ENCODE measurements around the gene CTRL.
"Not testable (repeated sequence)": the region's sequence is repeated elsewhere in the genome, so short reads cannot be mapped to it uniquely, and the experiment has no call there.

CTRL gene

GRCh38 chr16:67941469-67942199 is 10.0 kb upstream of the CTRL start:
- no peak for DNase-seq (ENCODE audit: low read depth in 2 of 2)

GRCh38 chr16:67940446-67941089 is 8.9 kb upstream of the CTRL start:
- DNase-seq (ENCODE audit: low read depth in 2 of 2), result no peak

- peak in 1 of 2 donors; percentile 38 for DNase-seq (ENCODE audit: low read depth in 2 of 2)
Measured at GRCh38 chr16:67939507-67940445, 8.1 kb upstream of the CTRL start.

DNA sequence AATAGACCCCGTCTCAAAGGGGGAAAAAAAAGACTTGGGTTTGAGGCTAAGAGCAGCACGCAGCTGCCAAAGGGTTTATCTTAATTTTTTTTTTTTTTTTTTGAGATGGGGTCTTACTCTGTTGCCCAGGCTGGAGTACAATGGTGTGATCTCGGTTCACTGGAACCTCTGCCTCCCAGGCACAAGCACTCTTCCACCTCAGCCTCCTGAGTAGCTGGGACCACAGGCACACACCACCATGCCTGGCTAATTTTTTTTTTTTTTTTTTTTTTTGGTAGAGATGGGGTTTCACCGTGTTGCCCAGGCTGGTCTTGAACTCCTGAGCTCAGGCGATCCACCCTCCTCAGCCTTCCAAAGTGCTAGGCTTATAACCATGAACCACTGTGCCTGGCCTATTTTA is 6.1 kb upstream of the CTRL start:
- not testable (repeated sequence) for DNase-seq (ENCODE audit: low read depth in 2 of 2)

DNA sequence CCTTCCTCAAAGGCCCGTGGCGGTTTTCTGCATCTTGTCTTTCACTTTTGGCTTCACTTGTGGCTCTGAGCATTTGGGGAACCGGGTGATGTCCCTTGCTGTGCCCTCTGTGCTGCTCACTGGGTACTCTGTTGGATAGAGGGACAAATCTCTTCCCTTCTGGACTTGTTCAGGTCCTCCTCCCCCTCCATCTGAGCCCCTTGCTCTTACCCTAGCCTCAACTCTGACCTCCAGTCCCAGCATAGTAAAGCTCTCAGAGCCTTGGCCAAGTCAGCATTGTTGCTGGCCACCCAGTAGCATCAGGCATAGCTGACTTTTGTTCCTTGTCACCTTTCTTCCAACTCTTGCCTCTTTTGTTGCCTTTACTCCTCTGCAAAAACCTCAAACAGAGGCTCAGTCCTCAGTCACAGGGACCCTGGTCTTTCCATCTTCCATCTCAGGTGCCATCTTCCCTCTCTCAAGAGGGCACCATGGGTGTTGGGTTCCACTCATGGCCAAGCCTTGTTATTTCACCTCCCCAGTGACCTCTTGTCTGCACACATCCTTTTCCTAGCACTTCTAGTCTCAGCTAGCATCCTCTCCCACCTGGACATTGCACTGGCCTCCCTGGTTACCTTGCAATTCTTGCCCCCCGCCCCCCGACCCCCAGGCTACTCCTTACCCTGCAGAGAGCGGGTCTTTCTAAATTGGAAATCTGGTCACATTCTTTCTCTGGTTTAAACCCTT is 5.4 kb upstream of the CTRL start:
- DNase-seq (ENCODE audit: low read depth in 2 of 2), result peak in 1 of 2 donors; percentile 69

GRCh38 chr16:67936124-67936879 is 4.6 kb upstream of the CTRL start, which contains the start of gene PSMB10:
PSMB10 (minus strand) TSS chr16:67936850; CDS start chr16:67936749, 101 bp downstream.
- peak; percentile 40 to 66 for DNase-seq (ENCODE audit: low read depth in 2 of 2)

- peak; percentile 94 to 97 for DNase-seq (ENCODE audit: low read depth in 2 of 2)
Measured at GRCh38 chr16:67935402-67936123, 3.9 kb upstream of the CTRL start.

GRCh38 chr16:67935101-67935401 is 3.4 kb upstream of the CTRL start:
- no peak for DNase-seq (ENCODE audit: low read depth in 2 of 2)

DNA sequence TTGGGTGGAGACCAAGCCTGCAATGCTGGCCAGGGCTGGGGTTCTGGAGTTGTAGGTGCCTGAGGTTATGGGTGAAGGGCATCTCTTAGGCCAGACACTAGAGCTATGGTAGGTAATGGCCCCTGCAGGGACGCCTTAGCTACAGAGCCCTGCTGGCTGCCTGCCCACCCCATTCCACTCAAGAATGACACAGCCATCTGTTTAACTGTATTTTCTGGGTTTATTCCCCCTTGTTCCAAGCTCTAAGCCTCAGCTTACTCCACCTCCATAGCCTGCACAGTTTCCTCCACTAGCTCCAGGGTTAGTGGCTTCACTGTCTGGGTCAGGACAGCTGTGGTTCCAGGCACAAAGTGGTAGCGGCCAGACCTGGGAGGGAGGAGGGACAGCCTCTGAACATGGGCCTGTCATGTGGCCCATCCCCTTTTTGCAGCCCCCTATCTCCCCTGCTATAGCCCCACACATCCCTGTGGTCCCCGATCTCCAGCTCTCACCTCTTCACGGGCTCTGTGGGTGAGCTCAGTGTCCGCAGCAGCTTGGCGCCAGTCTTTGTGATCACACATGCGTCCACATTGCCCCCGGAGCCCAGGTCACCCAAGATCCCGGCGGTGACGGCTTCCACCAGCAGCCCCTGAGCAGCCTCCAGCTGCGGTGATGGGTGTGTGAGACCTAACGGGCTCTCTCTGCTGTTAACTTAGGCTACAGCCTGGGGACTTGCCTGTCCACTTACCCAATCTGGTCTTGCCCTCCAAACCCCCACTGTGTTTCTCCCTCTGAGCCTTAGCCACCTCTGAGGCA is 2.8 kb upstream of the CTRL start:
- no peak for DNase-seq (ENCODE audit: low read depth in 2 of 2)

- DNase-seq (ENCODE audit: low read depth in 2 of 2), result no peak
Measured at GRCh38 chr16:67933805-67934204, 2.1 kb upstream of the CTRL start.

GRCh38 chr16:67932462-67932840 is 789 bp upstream of the CTRL start:
- no peak for DNase-seq (ENCODE audit: low read depth in 2 of 2)

DNA sequence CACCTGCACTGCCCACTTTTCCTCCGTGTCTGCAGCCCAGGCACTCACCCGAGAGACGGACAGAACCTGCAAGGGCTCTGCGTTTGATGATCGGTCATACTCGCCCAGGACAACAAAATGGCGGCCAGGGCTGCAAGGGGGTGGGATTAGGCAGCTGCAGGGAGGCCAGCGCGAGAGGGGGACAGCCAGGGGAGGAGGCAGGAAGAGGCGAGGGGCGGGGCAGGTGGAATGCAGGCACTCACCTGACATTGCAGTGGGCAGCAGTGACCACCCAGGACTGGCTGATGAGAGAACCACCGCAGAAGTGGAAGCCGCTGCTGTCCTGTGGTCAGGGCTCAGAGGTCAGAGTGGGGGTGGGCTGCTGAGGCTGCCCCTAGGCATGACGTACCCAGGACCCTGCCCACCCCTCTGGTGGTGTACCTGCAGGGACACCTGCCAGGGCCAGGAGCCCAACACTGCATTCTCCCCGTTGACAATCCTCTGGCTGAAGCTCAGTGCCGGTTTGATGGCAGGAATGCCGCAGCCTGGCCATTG is 917 bp downstream of the CTRL start:
- DNase-seq (ENCODE audit: low read depth in 2 of 2), result no peak

DNA sequence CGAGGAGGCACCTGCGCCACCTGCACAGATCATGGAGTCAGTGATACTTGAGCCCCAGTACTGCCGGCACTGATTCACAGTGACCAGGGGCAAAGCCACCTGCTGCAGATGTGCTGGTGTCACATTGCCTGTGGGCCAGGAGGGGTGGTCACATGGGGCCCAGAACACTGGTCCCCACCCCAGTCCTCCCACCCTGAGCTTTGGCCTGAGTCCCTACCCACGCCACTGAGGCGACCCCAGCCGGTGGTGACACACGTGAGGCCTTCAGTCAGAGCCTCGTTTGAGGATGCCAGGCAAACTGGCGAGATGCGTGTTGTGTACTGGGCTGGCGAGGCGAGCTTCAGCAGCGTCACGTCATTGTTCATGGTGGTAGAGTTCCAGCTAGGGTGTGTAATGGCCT is 1.5 kb downstream of the CTRL start:
- DNase-seq (ENCODE audit: low read depth in 2 of 2), result no peak

GRCh38 chr16:67928561-67929364 is 2.9 kb downstream of the CTRL start:
- DNase-seq (ENCODE audit: low read depth in 2 of 2), result peak; percentile 63 to 71

GRCh38 chr16:67928147-67928546 is 3.5 kb downstream of the CTRL start:
- no peak for DNase-seq (ENCODE audit: low read depth in 2 of 2)

DNA sequence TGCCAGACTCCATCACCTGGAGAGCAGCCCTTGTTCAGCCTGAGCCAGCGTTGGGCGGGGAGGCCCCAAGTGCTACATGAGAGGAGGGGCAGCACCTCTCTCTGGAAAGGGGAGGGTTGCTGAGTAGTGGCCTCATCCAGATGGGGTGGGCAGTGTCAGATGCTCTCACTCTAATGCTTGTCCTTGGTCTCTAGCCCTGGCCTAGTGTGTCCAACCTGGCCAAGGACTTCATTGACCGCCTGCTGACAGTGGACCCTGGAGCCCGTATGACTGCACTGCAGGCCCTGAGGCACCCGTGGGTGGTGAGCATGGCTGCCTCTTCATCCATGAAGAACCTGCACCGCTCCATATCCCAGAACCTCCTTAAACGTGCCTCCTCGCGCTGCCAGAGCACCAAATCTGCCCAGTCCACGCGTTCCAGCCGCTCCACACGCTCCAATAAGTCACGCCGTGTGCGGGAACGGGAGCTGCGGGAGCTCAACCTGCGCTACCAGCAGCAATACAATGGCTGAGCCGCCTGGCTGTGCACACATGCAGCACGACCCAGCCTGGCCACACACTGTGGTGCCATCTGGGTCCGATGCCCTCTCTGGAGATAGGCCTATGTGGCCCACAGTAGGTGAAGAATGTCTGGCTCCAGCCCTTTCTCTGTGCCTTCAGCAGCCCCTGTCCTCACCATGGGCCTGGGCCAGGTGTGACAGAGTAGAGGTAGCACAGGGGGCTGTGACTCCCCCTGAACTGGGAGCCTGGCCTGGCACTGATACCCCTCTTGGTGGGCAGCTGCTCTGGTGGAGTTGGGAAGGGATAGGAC is 4.3 kb downstream of the CTRL start:
- DNase-seq (ENCODE audit: low read depth in 2 of 2), result no peak

DNA sequence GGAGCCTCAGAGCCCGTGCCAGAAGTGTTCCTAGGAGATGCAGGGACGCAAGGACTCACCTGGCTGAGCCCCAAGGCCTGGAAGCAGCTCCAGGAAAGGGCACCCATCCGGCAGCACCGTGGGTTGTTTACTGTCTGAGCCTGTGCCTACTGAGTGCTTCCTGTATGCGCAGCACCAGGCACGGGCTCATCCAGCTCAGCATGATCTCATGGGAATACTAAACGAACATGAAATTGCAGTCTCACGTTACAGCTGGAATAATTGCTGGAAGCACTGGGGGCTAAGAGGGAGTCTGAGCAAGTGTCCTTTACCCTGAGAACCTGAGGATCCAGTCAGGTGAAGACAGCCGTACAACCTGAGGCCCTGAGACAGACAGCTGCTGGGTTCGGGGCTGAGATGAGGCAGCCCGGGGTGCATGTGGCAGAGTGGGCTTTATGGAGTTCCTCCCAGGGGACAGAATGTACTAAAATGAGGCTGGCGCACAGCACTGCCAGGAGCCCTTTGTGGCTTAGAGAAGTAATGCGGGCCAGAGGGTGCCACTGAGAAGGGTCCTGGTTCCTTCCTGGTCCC is 5.4 kb downstream of the CTRL start:
- DNase-seq (ENCODE audit: low read depth in 2 of 2), result no peak
